ENCODE results near the gene LZTR1. TPM values are rescaled to one million over a fixed set of nuclear protein-coding genes. Genes with fewer than 3 reads are reported as not detected.

The LZTR1 gene
- total and polyA plus RNA-seq, 10 of the 15 experiments (the other 5 are each of a cell fraction or from before 2014, with no cell fraction given), result 0.82 to 50.3 (median 19.3) TPM

- TF ChIP-seq MTA3 (IDR thresholded peaks at IDR 0.05; ENCODE audit: borderline replicate concordance, low read length), result no peak
- TF ChIP-seq JUNB (IDR thresholded peaks at IDR 0.05), result no peak
- TF ChIP-seq CBFB (IDR thresholded peaks at IDR 0.05; ENCODE audit: low read depth), result peak; percentile 37; the same call in 1 of the 2 replicates
- no peak for TF ChIP-seq ZNF622 (IDR thresholded peaks at IDR 0.05)
- TF ChIP-seq ATF3 (IDR thresholded peaks at IDR 0.05; ENCODE audit: borderline replicate concordance, extremely low read depth, low read depth, low read length), result no peak
- no peak for TF ChIP-seq NFIC (IDR thresholded peaks at IDR 0.05; ENCODE audit: low read depth, low read length)
- no peak for TF ChIP-seq SUPT20H (IDR thresholded peaks at IDR 0.05; ENCODE audit: borderline replicate concordance, control insufficient read depth, low read depth, low read length)
- peak; percentile 93 for TF ChIP-seq BACH1 (IDR thresholded peaks at IDR 0.05; ENCODE audit: borderline replicate concordance)
- peak; percentile 87 for TF ChIP-seq PML (IDR thresholded peaks at IDR 0.05; ENCODE audit: low read length)
- peak; percentile 46; the same call in 1 of the 2 replicates for TF ChIP-seq NKRF (conservative IDR thresholded peaks at IDR 0.05)
- TF ChIP-seq EP300 (IDR thresholded peaks at IDR 0.05; ENCODE audit: borderline replicate concordance in 1 of 2, control insufficient read depth in 1 of 2, low read depth in 2 of 2, low read length in 2 of 2), result no peak
- TF ChIP-seq SP1 (IDR thresholded peaks at IDR 0.05; ENCODE audit: low read depth, low read length), result peak; percentile 19
- peak; percentile 49; the same call in 1 of the 2 replicates for TF ChIP-seq TARDBP (IDR thresholded peaks at IDR 0.05; ENCODE audit: borderline replicate concordance)
- TF ChIP-seq MLLT1 (IDR thresholded peaks at IDR 0.05), result 0 out of 2 replicates have a peak, but pooled peaks have one; percentile 11
- TF ChIP-seq RELB (IDR thresholded peaks at IDR 0.05; ENCODE audit: low read depth), result no peak
- TF ChIP-seq CREM (IDR thresholded peaks at IDR 0.05; ENCODE audit: low read depth), result peak; percentile 64; the same call in 1 of the 2 replicates
- TF ChIP-seq RAD21 (IDR thresholded peaks at IDR 0.05; ENCODE audit: insufficient read depth, low read depth, low read length), result no peak
- no peak for TF ChIP-seq BCL3 (IDR thresholded peaks at IDR 0.05; ENCODE audit: borderline replicate concordance, insufficient read depth, low read depth, low read length, poor library complexity, severe bottlenecking)
- TF ChIP-seq SKIL (IDR thresholded peaks at IDR 0.05; ENCODE audit: low read depth, poor library complexity, severe bottlenecking), result no peak
These were observed 19.7 kb downstream of the LZTR1 start, which contains the start of gene THAP7 (continued) for GRCh38 chr22:21001601-21002325.
